HG03378 (cell line): Measurements from ENCODE around the gene ACO2.

Source experiments
- ATAC-seq: cut with Tn5 transposase; IDR thresholded peaks from one replicate; pipeline ENCODE4 v1.9.1; 2021; ENCODE audit warnings: mild to moderate bottlenecking, moderate library complexity; ENCODE audit not compliant: unreplicated experiment

ACO2 gene

DNA sequence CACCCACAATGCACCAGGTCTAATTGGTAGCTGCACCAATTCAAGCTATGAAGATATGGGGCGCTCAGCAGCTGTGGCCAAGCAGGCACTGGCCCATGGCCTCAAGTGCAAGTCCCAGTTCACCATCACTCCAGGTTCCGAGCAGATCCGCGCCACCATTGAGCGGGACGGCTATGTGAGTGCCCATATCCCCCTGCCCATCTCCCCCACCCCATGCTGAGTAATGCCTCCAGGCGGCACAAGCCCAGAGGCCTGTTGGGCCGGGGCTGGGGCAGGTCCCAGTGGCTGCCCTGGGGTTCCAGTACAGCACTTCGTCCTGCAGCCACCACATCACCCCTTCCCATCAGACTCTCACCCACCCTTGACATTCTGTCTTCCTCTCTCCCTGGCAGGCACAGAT lies 53.9 kb downstream of the ACO2 start:
- ATAC-seq = no peak

DNA sequence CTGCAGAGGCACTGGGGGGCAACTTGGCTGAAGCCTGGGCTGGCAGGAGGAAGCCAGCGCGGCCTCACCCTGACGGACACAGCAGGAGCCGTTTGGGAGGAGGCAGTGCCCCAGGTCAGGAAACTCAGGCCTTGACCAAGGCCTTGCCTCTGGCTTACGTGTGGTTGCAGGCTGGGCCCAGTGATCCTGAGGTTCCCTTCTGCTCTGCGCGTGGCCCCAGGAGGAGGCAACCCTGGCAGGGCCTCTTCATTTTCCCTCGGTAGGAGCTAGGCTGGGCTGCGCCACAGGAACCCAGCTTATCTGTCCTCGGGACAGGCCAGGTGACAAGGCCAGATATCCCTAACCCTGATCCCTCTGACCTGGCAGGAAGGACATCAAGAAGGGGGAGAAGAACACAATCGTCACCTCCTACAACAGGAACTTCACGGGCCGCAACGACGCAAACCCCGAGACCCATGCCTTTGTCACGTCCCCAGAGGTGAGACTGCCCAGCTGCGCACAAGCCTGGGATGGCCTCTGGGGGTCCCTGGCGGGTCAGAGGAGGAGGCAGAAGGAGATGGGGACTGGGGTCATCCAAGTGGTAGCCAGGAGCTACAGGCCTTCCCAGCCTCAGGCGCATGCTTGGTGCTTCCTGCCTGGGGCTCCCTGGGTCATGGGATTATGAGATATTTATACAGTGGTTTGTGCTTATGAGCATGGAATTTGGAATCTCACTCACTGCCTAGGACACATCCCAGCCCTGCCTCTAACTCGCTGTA lies 54.7 kb downstream of the ACO2 start:
- ATAC-seq = no peak

- no peak for ATAC-seq
These were observed 55.3 kb downstream of the ACO2 start for GRCh38 chr22:41524251-41524661.

DNA sequence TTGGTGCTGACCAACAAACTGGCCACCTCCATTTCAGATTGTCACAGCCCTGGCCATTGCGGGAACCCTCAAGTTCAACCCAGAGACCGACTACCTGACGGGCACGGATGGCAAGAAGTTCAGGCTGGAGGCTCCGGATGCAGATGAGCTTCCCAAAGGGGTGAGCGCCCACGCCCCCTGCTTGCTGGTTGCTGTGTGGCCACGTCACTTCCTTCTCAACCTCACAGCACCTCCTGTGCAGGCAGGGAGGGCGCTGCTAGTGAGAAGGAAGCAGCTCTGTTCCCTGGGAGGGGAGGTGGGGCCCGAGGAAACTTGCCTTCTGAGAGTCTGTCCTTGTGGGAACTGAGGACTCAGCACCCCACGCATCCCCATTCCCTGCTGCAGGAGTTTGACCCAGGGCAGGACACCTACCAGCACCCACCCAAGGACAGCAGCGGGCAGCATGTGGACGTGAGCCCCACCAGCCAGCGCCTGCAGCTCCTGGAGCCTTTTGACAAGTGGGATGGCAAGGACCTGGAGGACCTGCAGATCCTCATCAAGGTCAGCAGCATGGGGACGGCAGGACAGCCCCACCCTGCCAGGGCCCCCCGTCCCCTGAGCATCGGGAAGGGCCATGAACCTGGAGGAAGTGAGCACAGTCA lies 56.0 kb downstream of the ACO2 start:
- no peak for ATAC-seq

DNA sequence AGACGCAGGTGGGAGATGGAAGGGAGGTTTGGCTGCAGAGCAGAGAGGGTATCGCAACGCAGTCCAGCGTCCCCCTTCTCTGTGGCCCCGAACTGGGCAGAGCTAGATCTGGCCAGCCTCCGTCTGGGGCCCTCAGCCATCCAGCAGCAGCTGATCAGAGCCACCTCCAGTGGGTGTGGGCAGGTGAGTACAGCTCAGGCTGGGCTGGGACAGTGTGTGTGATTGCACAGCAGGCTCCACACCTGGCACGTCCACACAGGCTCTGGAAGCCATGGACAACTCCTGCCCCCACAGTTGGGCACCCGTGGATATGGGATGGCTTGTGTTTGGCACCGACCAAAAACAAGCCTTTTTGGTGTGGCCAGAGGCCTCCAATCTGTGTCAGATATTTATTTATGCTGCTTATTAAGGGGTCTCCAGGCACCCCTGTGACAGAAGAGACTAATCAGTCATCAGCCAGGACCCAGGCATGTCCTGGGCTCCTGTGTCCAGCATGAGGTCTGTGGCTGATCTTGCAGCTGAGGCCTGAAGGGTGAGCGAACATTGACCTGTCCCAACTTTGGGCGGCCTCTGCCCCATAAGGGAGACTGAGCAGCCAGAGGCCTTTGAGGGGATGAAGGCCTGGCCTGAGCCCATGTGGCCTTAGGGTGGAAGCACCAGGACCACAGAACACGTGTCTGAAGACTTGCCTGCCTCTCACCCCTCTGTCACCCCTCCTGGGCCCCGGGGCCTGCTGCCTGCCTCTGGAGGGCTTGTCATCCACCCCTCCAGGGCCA lies 56.7 kb downstream of the ACO2 start:
- no peak for ATAC-seq

- no peak for ATAC-seq
These were observed 57.4 kb downstream of the ACO2 start for GRCh38 chr22:41526226-41526829.

DNA sequence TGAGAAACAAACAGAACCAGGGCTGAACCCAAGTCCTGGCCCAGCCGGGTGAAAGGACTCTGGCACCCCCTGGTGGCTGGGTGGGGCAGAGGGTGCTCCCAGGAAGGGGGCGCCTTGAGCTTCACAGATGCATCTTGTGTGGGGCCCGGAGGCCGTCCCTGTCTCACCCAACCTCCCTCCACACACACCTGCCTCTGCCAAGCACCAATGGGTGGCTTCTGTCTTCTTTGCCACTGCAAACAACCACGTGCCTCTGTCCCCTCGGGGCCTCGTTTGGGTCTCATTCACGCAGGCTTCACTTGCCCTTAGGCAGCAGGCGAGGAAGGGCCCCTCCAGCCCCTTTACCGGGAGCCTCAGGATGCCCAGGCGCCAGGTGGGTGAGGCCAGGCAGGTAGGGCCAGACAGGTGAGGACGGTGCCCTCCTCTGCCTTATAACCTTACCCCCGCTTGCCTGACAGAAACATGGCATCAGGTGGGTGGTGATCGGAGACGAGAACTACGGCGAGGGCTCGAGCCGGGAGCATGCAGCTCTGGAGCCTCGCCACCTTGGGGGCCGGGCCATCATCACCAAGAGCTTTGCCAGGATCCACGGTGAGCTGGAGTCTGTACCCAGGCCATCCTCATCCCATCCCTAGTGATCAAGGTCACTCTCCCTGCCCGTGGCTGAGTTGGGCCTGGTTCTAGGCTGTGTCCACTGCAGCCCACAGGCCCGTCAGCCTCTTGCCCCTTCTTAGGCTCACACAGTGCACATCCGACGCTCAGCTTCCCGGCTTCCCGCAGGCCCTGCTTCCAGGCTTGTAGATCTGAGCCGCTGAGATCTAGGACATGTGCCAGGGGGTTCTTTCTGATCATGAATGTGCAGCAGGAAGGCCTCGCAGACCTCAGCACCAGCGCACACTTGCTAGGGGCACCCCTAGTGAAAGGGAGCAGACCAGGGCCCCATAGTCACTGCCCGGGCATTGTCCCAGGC lies 58.2 kb downstream of the ACO2 start:
- ATAC-seq = no peak

GRCh38 chr22:41528132-41528766 lies 59.3 kb downstream of the ACO2 start:
- no peak for ATAC-seq

DNA sequence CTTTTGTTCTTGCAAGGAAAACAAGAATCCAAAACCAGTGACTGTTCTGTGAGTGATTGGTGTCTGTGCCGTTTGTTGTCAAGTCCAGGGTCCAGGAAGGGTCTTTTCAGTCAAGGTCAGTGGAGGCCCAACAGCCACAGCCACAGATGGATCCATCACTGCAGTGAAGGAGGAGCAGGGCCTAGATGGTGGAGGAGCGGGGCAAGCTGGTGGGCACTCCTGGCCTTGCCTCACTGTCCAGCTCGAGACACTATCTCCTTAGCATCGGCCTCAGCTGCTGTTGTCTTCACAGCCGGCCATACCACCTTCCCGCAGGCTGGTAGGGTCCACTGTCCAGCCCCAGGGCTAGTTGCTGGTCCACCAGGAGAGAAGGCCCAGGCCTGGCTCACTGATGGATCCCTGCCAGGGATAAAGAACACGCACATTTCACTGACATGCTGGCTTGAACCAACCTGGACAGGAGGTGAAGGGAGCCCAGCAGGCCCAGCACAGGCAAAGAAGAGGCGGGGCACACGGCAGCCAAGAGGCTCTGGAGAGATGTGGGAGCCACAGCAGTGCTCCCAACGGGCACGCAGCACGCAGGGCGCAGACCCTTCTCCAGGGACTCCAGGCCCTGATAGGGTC lies 60.1 kb downstream of the ACO2 start:
- no peak for ATAC-seq

DNA sequence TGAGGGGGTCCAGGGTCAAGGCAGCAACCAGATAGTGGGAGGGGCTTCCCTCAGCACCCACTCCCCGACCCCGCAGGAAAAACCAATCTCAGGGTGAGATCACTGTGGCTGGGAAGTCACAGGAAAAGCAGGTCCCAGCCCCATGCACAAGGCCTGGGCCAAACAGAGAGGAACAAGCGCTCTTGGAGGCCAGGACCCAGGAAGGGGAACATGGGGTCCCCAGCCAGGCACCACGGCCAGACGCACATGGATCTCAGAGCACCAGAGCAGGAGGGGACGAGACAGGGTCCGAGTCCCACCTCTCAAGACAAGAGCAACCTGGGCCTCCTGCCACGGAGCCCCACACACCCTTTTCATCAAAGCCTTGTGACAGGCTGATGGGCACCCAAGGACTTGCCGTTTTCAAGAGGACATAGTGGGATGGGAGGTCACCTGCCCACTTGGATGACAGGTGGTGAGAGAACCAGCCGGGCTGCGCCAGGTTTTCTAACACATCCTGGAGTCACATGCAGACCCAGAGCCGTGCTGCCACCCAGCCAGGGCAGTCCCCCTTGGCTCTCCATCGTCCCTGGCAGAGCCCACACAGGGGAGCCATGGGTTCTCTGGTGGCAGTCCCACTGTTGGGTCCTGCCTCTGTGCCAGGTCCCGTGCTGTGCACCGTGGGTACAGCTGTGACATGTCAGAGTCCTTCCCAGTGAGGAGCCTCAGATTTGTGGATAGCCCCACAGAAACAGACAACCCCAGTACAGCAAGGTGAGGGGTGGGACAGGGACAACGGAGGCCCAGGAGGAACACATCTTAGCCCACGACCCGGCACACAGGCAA lies 62.2 kb downstream of the ACO2 start:
- ATAC-seq = no peak

DNA sequence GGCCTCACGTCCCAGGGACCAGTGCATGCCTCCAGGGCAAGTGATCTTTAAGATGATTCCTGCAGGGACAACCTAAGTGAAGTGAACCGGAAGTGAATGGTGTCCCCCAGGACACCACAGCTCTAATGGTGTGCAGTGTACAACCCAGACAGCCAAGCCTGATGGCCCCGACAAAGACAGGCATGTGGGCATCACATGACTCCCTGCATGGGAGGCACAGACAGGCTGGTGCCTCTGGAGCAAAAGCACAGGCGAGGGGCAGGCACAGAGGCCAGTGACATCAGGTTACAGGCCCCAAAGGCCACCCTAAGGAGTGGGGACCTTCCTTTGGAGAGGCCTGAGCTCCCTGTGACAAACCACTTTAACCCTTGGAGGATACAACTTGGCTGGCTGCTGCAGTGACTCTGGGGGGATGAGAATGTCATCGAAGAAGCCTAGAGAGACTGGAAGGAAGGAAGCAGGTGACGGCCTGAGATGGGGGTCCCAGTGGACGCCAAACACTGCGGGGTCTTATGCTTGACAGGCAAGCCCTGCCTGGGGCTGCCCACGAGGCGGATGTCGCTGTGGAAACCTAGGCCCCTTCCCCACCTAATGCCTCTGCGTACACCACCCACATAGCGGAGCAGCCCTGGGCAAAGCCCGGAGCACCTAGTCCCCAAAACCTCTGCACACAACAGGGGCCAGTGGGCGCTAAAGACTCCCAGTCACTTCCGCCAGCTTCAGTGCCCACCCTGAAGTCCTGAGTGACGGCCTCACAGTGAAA lies 63.0 kb downstream of the ACO2 start:
- ATAC-seq = no peak

GRCh38 chr22:41532908-41533825 lies 64.2 kb downstream of the ACO2 start:
- ATAC-seq = no peak

DNA sequence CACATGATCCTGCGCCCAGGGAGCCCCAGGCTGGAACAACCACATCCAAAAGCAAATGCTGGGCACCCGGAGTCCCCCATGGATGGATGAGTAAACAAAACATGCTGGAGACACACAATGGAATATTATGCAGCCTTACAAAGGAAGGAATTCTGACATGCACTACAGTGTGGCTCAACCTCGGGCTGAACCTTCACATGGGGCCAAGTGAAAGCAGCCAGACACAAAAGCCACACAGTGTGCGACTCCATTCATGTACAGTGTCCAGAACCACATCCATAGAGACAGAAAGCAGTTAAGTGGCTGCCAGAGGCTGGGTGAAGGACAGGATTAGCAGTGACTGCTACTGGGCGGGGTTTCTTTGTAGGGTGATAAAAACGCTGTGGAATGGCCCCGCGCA lies 65.3 kb downstream of the ACO2 start:
- ATAC-seq = no peak

GRCh38 chr22:41535244-41535643 lies 66.3 kb downstream of the ACO2 start:
- ATAC-seq = no peak

DNA sequence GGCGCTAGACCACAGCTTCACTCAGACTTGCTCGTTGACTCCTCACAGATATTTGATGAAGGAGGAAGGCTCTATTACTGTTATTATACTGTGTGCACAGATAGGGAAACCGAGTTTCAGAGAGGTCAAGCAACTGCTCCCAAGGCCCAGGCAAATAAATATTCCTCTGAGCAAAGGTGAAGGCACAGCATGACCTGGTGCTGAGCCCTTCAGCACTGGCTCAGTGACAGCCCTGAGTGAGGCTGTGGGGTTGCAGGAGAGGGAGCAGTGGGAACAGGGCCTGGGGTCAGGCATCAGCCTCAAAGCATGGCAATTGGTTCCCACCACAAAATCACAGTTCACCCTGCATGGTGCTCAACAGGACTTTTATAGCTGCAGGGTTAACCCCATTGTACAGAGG lies 68.3 kb downstream of the ACO2 start:
- no peak for ATAC-seq

GRCh38 chr22:41538583-41538982 lies 69.7 kb downstream of the ACO2 start:
- no peak for ATAC-seq
